ENCODE measurements around the gene LRIG1.

The LRIG1 gene

DNA sequence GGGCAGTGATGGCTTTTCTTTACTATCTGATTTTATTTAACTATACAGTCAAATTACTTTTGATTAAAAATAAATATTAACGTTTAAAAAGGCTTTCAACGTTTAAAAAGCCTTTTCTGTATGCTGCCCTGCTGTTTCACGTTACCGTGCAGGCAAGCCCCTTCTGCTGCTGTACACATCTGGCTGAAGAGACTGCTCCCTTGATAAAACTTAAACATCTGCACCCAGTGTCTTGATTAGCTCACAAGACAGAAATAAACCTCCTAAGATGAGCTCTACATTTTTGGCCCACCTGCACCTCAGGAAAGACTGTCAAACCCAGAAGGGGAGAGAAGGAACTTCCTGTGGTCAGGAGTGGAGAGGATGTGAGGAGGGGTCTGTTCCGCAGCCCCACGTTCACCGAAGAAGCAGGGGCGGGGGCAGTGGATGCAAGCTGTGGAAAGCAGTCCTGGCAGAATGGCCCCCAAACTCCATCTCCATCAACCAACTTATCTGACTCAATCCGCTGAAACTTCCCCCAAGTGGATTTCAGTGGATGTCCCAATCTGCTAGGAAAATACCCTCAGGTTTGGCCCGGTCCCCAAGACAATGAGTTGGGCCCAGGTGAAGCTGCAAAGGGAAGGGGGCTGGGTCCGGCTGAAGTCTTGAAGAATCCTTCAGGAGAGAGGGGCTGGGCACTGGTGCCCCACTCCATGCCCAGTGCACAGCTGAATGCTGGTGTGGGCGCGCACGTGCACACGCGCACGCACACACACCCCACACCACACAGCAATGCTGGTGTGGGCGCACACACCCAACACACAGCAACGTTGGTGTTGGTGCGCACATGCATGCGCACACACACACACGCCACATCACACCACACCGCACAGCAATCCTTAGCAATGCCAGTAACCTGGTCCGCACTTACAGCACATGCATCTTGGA is 88.6 kb downstream of the LRIG1 start:
- peaks cover 93% of the 10 kb centered on the region for H3K4me1 ChIP-seq (ENCODE audit: insufficient read depth, low read length)
- H3K27me3 ChIP-seq (ENCODE audit: control insufficient read depth in 1 of 2, insufficient read depth in 2 of 2, low read length in 2 of 2) = no peaks in the 10 kb centered on the region
- H3K9ac ChIP-seq (ENCODE audit: low read length) = no peak overlapping the region
- H3K36me3 ChIP-seq (ENCODE audit: insufficient read depth, low read length) = peaks cover 78% of the 10 kb centered on the region
- H3K27ac ChIP-seq (ENCODE audit: low read depth, low read length) = peak overlapping the region; percentile 61
- H3K9me3 ChIP-seq (ENCODE audit: low read length) = no peaks in the 10 kb centered on the region
- H3K4me3 ChIP-seq (ENCODE audit: low read depth in 1 of 2, low read length in 2 of 2) = no peak overlapping the region

DNA sequence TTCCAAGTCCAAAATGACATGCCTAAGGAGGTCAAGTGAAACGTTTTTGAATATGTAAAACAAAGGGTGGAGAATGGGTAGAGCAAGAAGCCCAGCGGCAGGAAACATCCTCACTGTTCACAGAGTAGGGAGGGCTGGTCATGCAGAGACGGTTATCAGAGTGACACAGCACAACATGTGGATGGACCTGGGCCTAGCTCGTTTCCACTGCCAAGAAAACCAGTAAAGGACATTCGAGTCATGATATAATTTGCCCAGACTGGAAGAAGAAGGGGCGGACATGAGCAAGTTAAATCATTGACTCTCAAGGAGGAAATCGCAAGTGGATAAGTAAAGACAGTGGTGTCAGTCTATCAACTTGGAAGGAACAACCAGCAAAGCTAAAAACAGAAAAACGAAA is 89.3 kb downstream of the LRIG1 start:
- Histone ChIP-seq H3K4me1 (ENCODE audit: insufficient read depth, low read length) (peaks cover 93% of the 10 kb centered on the region), H3K27me3 (ENCODE audit: control insufficient read depth in 1 of 2, insufficient read depth in 2 of 2, low read length in 2 of 2) (no peaks in the 10 kb centered on the region), H3K9ac (ENCODE audit: low read length) (no peak overlapping the region), H3K9me3 (ENCODE audit: low read length) (no peaks in the 10 kb centered on the region), H3K4me3 (ENCODE audit: low read depth in 1 of 2, low read length in 2 of 2) (no peak overlapping the region), H3K36me3 (ENCODE audit: insufficient read depth, low read length) (peaks cover 73% of the 10 kb centered on the region), H3K27ac (ENCODE audit: low read depth, low read length) (peak overlapping the region; percentile 76)

DNA sequence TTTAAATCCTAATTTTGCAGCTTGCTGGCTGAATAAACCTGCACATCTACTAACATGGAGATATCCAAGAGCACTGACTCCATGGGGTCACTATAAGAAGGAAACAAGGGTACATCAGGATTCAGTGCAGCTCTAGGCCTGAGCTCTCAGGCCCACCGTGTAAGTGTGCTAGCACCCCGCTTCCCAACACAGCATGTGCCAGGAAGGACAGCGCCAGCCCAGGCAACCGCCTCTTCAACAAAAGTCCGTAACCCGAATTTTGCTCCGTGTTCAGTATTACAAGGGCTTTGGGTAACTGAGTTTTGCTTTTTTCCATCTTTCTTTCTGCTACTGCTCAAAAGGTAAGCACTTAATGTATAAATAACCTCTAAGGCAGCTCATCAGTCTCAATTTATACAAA is 89.8 kb downstream of the LRIG1 start:
- Histone ChIP-seq H3K9me3 (ENCODE audit: low read length) (no peaks in the 10 kb centered on the region), H3K9ac (ENCODE audit: low read length) (peak overlapping the region; percentile 14), H3K4me3 (ENCODE audit: low read depth in 1 of 2, low read length in 2 of 2) (no peak overlapping the region), H3K4me1 (ENCODE audit: insufficient read depth, low read length) (peaks cover 93% of the 10 kb centered on the region), H3K27ac (ENCODE audit: low read depth, low read length) (peak overlapping the region; percentile 76), H3K36me3 (ENCODE audit: insufficient read depth, low read length) (peaks cover 74% of the 10 kb centered on the region), H3K27me3 (ENCODE audit: control insufficient read depth in 1 of 2, insufficient read depth in 2 of 2, low read length in 2 of 2) (no peaks in the 10 kb centered on the region)

DNA sequence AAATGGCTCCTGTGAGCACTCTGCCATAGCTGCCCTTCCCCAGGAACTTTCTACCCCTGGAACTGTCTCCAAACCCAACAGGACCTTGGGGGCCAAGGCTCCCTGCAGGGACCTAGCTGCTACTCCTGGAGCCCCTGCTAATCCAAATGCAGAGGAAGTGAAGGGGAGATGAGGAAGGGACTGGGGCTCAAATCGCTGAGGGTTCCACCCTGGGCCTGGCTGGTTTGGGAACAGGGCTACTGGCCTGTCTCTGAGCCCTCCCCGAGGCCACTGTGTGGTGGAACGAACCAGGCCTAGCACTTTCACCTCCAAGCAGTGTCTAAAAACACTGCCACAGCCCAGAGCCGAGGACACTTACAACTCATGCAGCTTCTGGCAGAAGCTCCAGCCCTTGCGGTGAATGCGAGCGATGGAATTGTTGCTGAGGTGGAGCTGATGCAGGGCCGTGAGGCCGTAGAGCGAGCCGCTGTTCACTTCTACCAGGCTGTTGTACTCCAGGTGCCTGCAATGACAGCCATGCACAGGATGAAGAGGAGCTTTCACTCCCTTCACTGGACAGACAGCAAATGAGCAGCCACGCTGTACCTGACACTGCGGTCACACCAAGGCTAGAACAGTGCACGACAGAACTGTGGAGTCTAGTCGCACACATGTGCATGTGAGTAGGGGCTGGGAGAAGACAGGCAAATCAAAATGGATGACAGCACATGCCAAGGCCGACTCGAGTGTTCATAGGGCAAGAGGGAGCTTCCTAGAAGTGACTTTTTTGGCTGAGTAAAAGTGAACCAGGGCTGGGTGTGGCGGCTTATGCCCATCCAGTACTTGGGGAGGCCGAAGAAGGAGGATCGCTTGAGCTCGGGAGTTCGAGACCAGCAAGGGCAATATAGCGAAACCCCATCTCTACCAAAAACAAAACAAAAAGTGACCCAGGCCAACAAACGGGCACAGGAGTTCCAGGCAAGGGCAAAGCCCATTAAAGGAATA is 90.8 kb downstream of the LRIG1 start:
- H3K9me3 ChIP-seq (ENCODE audit: low read length) = no peaks in the 10 kb centered on the region
- H3K36me3 ChIP-seq (ENCODE audit: insufficient read depth, low read length) = peaks cover 75% of the 10 kb centered on the region
- no peak overlapping the region for H3K9ac ChIP-seq (ENCODE audit: low read length)
- peak overlapping the region; percentile 76 for H3K27ac ChIP-seq (ENCODE audit: low read depth, low read length)
- H3K27me3 ChIP-seq (ENCODE audit: control insufficient read depth in 1 of 2, insufficient read depth in 2 of 2, low read length in 2 of 2) = no peaks in the 10 kb centered on the region
- no peak overlapping the region for H3K4me3 ChIP-seq (ENCODE audit: low read depth in 1 of 2, low read length in 2 of 2)
- peaks cover 93% of the 10 kb centered on the region for H3K4me1 ChIP-seq (ENCODE audit: insufficient read depth, low read length)

DNA sequence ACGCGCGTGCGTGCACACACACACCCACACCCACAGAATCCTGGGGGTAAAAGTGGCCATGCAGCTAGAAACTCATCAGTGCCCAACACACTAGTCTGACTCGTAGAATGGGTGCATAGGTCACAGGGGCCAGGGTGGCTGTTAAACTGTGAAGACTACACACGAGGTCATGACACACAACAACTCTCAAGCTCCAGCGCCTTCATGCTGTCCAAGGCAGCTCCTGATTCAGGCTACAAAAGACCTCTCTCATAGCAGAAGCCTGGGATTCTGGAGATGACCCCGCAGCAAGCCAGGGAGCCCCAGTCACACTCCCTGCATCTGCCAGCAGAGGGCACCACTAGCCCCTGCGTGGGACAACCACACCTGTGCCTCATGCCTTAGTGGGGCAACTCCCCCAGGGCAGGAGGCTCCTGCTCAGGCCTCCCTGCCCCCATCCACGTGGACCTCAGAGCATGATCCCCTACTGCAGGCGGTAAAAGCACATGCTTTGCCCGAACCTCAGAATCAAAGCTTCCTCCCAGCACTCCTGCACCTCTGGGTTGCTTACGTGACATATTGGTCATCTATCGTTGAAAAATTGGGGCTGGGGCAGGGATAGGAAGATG is 93.1 kb downstream of the LRIG1 start:
- no peaks in the 10 kb centered on the region for H3K9me3 ChIP-seq (ENCODE audit: low read length)
- H3K4me1 ChIP-seq (ENCODE audit: insufficient read depth, low read length) = peaks cover 97% of the 10 kb centered on the region
- H3K4me3 ChIP-seq (ENCODE audit: low read depth in 1 of 2, low read length in 2 of 2) = no peak overlapping the region
- no peak overlapping the region for H3K9ac ChIP-seq (ENCODE audit: low read length)
- H3K27ac ChIP-seq (ENCODE audit: low read depth, low read length) = peak overlapping the region; percentile 89
- no peaks in the 10 kb centered on the region for H3K27me3 ChIP-seq (ENCODE audit: control insufficient read depth in 1 of 2, insufficient read depth in 2 of 2, low read length in 2 of 2)
- H3K36me3 ChIP-seq (ENCODE audit: insufficient read depth, low read length) = peaks cover 72% of the 10 kb centered on the region

DNA sequence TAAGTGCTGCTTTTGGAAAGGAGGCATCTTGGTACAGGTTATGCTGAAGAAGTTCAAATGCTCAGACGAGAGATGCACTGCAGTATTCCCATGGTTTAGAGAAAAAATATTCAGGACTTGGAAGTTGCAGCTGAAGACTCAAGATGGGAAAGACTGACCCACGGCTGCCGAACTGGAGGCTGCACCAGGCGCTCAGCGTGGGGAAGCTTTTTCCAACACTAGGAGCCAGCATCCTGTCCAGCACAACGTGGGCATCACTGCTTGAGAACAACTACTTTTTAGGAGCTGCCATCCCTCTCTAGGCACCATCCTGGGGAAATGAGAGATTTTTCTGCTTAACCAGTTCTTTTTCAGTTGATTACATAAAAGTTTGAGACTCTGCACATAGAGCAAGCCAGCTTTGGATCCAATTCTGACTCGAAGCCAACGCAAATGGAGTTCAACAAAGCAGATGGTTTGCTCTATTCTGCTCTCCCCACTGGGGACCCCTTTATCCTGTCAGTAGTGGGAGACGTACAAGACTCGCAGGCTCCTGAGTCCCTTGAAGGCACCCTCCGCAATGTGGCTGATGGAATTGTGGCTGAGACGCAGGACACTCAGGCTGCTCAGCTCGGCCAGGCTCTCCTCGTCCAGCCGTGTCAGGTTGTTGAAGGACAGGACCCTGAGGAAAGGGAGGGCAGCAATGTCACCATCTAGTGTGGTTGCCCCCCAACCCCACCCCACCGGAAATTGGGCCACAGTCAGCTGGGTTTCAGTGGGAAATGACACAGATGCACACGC is 93.8 kb downstream of the LRIG1 start:
- H3K36me3 ChIP-seq (ENCODE audit: insufficient read depth, low read length) = peaks cover 65% of the 10 kb centered on the region
- peaks cover 97% of the 10 kb centered on the region for H3K4me1 ChIP-seq (ENCODE audit: insufficient read depth, low read length)
- peak overlapping the region; percentile 89 for H3K27ac ChIP-seq (ENCODE audit: low read depth, low read length)
- no peaks in the 10 kb centered on the region for H3K9me3 ChIP-seq (ENCODE audit: low read length)
- H3K27me3 ChIP-seq (ENCODE audit: control insufficient read depth in 1 of 2, insufficient read depth in 2 of 2, low read length in 2 of 2) = no peaks in the 10 kb centered on the region
- no peak overlapping the region for H3K4me3 ChIP-seq (ENCODE audit: low read depth in 1 of 2, low read length in 2 of 2)
- no peak overlapping the region for H3K9ac ChIP-seq (ENCODE audit: low read length)

DNA sequence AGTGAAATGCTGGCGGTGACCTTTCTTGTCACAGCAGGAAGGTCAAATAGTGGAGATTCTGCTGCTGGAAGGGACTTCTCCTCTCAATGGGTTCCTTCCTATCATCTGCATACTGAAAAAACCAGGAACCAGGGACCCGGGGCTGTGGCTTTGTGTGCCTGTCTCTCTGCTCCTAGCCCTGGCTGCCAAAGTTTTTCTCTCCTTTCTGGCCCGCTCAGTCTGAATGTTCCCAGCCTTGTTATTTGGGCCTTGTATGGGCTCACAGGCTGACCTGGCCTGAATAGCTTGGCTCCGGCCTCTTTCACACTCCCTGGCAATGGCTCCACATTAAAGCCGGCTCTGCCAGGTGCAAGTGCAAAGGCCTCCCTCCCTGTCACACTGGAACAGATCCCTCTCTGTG is 94.7 kb downstream of the LRIG1 start:
- H3K4me3 ChIP-seq (ENCODE audit: low read depth in 1 of 2, low read length in 2 of 2) = no peak overlapping the region
- peaks cover 100% of the 10 kb centered on the region for H3K4me1 ChIP-seq (ENCODE audit: insufficient read depth, low read length)
- peak overlapping the region; percentile 21 for H3K9ac ChIP-seq (ENCODE audit: low read length)

DNA sequence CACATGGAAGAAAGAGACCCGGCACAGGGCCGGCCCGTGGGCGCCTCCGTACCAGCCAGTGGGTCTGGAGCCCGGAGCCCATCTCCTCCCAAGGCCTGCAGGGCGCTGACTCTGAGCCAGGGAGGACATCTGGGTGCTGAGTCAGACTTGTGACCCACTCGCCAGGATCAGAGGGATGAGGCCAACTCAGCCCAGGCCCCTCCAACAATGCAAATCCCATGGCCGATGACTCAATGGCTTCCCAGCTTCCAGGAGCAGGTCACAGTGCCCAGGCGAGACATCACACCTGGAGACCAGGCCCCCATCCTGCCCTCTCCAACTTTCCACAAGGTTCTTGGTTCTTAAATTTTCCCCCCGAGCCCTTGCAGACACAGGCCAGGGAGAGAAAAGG is 95.1 kb downstream of the LRIG1 start:
- Histone ChIP-seq H3K36me3 (ENCODE audit: insufficient read depth, low read length) (peaks cover 56% of the 10 kb centered on the region), H3K4me3 (ENCODE audit: low read depth in 1 of 2, low read length in 2 of 2) (peak overlapping the region in 1 of 2 donors; percentile 9), H3K4me1 (ENCODE audit: insufficient read depth, low read length) (peaks cover 100% of the 10 kb centered on the region), H3K9me3 (ENCODE audit: low read length) (no peaks in the 10 kb centered on the region), H3K9ac (ENCODE audit: low read length) (peak overlapping the region; percentile 21), H3K27me3 (ENCODE audit: control insufficient read depth in 1 of 2, insufficient read depth in 2 of 2, low read length in 2 of 2) (no peaks in the 10 kb centered on the region), H3K27ac (ENCODE audit: low read depth, low read length) (peak overlapping the region; percentile 89)

More for the DNA sequence above, 94.7 kb downstream of the LRIG1 start:
- Histone ChIP-seq H3K27ac (ENCODE audit: low read depth, low read length) (peak overlapping the region; percentile 89), H3K27me3 (ENCODE audit: control insufficient read depth in 1 of 2, insufficient read depth in 2 of 2, low read length in 2 of 2) (no peaks in the 10 kb centered on the region), H3K36me3 (ENCODE audit: insufficient read depth, low read length) (peaks cover 60% of the 10 kb centered on the region), H3K9me3 (ENCODE audit: low read length) (no peaks in the 10 kb centered on the region)

DNA sequence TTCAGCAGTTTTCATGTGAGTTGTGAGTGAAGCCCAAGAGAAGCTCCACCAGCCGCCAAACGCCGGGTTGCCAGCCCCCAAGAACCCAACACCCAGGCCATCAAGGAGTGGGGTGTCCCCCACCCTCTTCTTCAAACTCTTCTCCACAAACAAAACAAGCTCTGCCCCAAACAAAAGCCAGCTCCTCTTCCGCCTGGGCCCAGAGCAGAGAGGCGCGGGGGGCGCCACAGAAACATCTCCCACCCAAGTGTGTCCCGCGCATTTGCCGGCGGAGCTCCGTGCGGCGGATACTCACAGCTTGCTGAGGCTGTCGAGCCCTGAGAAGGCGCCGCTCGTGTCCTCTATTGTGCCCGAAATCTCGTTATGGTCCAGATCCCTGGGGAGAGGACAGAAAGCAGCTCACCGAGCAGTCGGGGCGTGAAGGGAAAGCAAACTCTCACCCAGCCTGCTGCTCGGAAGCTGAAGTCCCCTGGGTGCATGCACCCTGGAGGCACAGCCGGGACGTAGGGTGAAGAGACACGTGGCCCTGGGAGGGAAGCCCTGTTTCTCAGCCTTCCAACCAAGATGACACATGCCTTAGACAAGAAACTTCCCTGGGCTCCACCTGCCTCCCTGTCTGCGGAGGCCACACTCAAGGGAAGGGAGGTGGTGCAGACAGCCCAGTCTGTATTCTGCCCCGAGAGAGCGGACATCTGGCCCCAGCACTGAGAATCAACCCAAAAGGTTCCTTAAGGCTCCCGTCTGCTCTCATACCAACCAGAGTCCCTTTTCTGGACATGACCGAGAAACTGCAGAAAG is 95.7 kb downstream of the LRIG1 start:
- Histone ChIP-seq H3K9ac (ENCODE audit: low read length) (no peak overlapping the region), H3K27me3 (ENCODE audit: control insufficient read depth in 1 of 2, insufficient read depth in 2 of 2, low read length in 2 of 2) (no peaks in the 10 kb centered on the region), H3K9me3 (ENCODE audit: low read length) (no peaks in the 10 kb centered on the region), H3K27ac (ENCODE audit: low read depth, low read length) (peak overlapping the region; percentile 89), H3K36me3 (ENCODE audit: insufficient read depth, low read length) (peaks cover 53% of the 10 kb centered on the region), H3K4me3 (ENCODE audit: low read depth in 1 of 2, low read length in 2 of 2) (no peak overlapping the region), H3K4me1 (ENCODE audit: insufficient read depth, low read length) (peaks cover 100% of the 10 kb centered on the region)

DNA sequence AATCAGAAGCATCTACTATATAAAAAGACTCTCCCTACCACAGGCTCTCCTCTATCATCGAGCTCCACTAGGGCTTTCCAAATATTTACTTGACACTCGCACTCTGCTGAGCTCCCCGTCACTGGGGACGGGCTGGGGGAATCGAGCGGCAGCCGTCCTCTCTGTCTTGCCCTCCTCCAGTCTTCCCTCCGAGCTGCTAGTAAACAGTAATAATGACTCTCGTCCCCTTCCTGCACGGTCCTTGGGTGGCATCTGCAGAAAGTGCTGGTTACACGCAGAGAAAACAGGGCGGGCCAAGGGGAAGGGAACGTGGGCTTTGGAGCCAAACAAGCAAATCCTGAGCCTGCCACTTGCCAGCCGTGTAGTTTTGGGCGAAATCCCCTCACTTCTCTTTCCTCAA is 96.6 kb downstream of the LRIG1 start:
- H3K27ac ChIP-seq (ENCODE audit: low read depth, low read length) = peak overlapping the region; percentile 89
- peaks cover 94% of the 10 kb centered on the region for H3K4me1 ChIP-seq (ENCODE audit: insufficient read depth, low read length)

More for the DNA sequence above, 96.6 kb downstream of the LRIG1 start:
- Histone ChIP-seq H3K4me3 (ENCODE audit: low read depth in 1 of 2, low read length in 2 of 2) (no peak overlapping the region), H3K27me3 (ENCODE audit: control insufficient read depth in 1 of 2, insufficient read depth in 2 of 2, low read length in 2 of 2) (no peaks in the 10 kb centered on the region), H3K9me3 (ENCODE audit: low read length) (no peaks in the 10 kb centered on the region), H3K36me3 (ENCODE audit: insufficient read depth, low read length) (peaks cover 47% of the 10 kb centered on the region), H3K9ac (ENCODE audit: low read length) (peak overlapping the region; percentile 16)

Data from muscle layer of colon (tissue), 2 donors.